A673 (cell line): ENCODE results near the gene C5orf15. TPM values are rescaled to one million over a fixed set of nuclear protein-coding genes. Genes with fewer than 3 reads are reported as not detected.

Source experiments
- BruUV-seq: library from RNA; stranded (reverse); fragments of 400-500 nt; replicated peaks from 2 replicates; lab custom pipeline; 2021; lab: Mats Ljungman, UMichigan
- CTCF ChIA-PET: fragments of 300-600 bp; sonication (Branson Sonifier 250); formaldehyde crosslinking; loops from one replicate; lab custom pipeline; 2022; ENCODE audit warnings: antibody characterized with exemption; lab: Charles Lee
- POLR2A ChIA-PET: fragments of 300-600 bp; sonication (Branson Sonifier 250); formaldehyde crosslinking; loops from one replicate; lab custom pipeline; 2022; ENCODE audit warnings: antibody characterized with exemption; ENCODE audit not compliant: low non-redundant PET; lab: Charles Lee
- DNase-seq: peaks from one replicate; pipeline ENCODE4 v3.0.0-alpha.2; 2015; ENCODE audit warnings: low spot score
- H3K27ac ChIP-seq: fragments of 200-600 bp; sonication (generic); 2 replicates; pipeline ENCODE4 v1.5.1; 2016; ENCODE audit warnings: mixed run types, low read depth, mild to moderate bottlenecking, mixed read lengths, antibody characterized with exemption, low read length; ENCODE audit not compliant: poor library complexity, severe bottlenecking
- H3K27me3 ChIP-seq: fragments of 200-600 bp; sonication (generic); replicated peaks from 2 replicates; pipeline ENCODE4 v1.6.1; 2017; ENCODE audit warnings: mixed run types, low read depth, mild to moderate bottlenecking, mixed read lengths, antibody characterized with exemption, low read length; ENCODE audit not compliant: insufficient read depth, poor library complexity
- H3K36me3 ChIP-seq: fragments of 200-600 bp; sonication (generic); 2 replicates; pipeline ENCODE4 v1.6.1; 2016; ENCODE audit warnings: mixed run types, mild to moderate bottlenecking, mixed read lengths, antibody characterized with exemption, low read length; ENCODE audit not compliant: insufficient read depth, poor library complexity, severe bottlenecking
- H3K4me1 ChIP-seq: fragments of 200-600 bp; sonication (generic); 2 replicates; pipeline ENCODE4 v1.6.1; 2017; ENCODE audit warnings: mixed run types, mild to moderate bottlenecking, mixed read lengths, antibody characterized with exemption, low read length; ENCODE audit not compliant: insufficient read depth, poor library complexity, severe bottlenecking
- H3K4me3 ChIP-seq: fragments of 200-600 bp; sonication (generic); 2 replicates; pipeline ENCODE4 v1.5.1; 2016; ENCODE audit warnings: low read depth, mixed run types, mild to moderate bottlenecking, mixed read lengths, low read length; ENCODE audit not compliant: poor library complexity, severe bottlenecking
- H3K9me3 ChIP-seq: fragments of 200-600 bp; sonication (generic); 2 replicates; pipeline ENCODE4 v1.6.1; 2016; ENCODE audit warnings: mixed run types, low read depth, mild to moderate bottlenecking, mixed read lengths, antibody characterized with exemption, low read length; ENCODE audit not compliant: poor library complexity, severe bottlenecking
- EZH2 ChIP-seq: fragments of 200-600 bp; sonication (generic); IDR thresholded peaks from 2 replicates; pipeline ENCODE4 v1.6.1; 2017; ENCODE audit warnings: borderline replicate concordance, low read depth, mild to moderate bottlenecking, mixed read lengths, antibody characterized with exemption, low read length; ENCODE audit not compliant: poor library complexity, severe bottlenecking
- intact Hi-C: fragments of 100-400 bp; cut with micrococcal nuclease; formaldehyde crosslinking; loops from one replicate; pipeline ENCODE4 v1.10.0; 2022; ENCODE audit not compliant: unreplicated experiment
- total RNA-seq: library from RNA; stranded (reverse); gene quantifications from 2 replicates; pipeline ENCODE4 v1.2.3, GENCODE V29; 2021
- TF ChIP-seq, protein P1 (sequence below): fragments of 300-800, 200-600 bp; sonication (generic); conservative IDR thresholded peaks from 2 replicates; pipeline ENCODE4 v1.5.1; 2017; ENCODE audit warnings: low read depth, mild to moderate bottlenecking, antibody characterized with exemption, low read length, moderate library complexity, mixed read lengths

C5orf15 gene
- total RNA-seq, 1 experiment from 2014 or later = 40.8 TPM

- ChIA-PET POLR2A (interaction anchor here (0.6 kb wide), 1 partner anchor 42 kb away, joined by 3 read pairs; no protein-coding TSS in a partner anchor), CTCF (interaction anchor here (0.6 to 0.7 kb wide), 2 partner anchors 74 to 1065 kb away, joined by 6 read pairs; no protein-coding TSS in a partner anchor)
- H3K4me3 ChIP-seq = no peak overlapping the region
- H3K9me3 ChIP-seq = no peaks in the 10 kb centered on the region
- TF ChIP-seq, protein P1, sequence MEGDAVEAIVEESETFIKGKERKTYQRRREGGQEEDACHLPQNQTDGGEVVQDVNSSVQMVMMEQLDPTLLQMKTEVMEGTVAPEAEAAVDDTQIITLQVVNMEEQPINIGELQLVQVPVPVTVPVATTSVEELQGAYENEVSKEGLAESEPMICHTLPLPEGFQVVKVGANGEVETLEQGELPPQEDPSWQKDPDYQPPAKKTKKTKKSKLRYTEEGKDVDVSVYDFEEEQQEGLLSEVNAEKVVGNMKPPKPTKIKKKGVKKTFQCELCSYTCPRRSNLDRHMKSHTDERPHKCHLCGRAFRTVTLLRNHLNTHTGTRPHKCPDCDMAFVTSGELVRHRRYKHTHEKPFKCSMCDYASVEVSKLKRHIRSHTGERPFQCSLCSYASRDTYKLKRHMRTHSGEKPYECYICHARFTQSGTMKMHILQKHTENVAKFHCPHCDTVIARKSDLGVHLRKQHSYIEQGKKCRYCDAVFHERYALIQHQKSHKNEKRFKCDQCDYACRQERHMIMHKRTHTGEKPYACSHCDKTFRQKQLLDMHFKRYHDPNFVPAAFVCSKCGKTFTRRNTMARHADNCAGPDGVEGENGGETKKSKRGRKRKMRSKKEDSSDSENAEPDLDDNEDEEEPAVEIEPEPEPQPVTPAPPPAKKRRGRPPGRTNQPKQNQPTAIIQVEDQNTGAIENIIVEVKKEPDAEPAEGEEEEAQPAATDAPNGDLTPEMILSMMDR = no peak
- no peak for TF ChIP-seq EZH2
- no peaks in the 10 kb centered on the region for H3K27me3 ChIP-seq
- H3K4me1 ChIP-seq = peaks cover 39% of the 10 kb centered on the region
- H3K36me3 ChIP-seq = peaks cover 15% of the 10 kb centered on the region
- BruUV-seq = no TSS peak
- no peak for DNase-seq
- intact Hi-C loops = no loop called here
- no peak overlapping the region for H3K27ac ChIP-seq
Measured at GRCh38 chr5:133998042-133998441, 29.6 kb upstream of the C5orf15 start.

- no peak for DNase-seq
- ChIA-PET CTCF (interaction anchor here (0.6 to 1.2 kb wide), 8 partner anchors 8 to 558 kb away, joined by 3 to 4 read pairs (median 3); partner anchors contain the start of genes TCF7 and VDAC1), POLR2A (no interaction called here)
- TF ChIP-seq EZH2 = no peak
- TF ChIP-seq, protein P1 = peak; percentile 87
- no TSS peak for BruUV-seq
- Histone ChIP-seq H3K4me1 (peaks cover 47% of the 10 kb centered on the region), H3K36me3 (peaks cover 14% of the 10 kb centered on the region), H3K27me3 (no peaks in the 10 kb centered on the region), H3K9me3 (no peaks in the 10 kb centered on the region), H3K4me3 (no peak overlapping the region), H3K27ac (peak overlapping the region; percentile 35)
- intact Hi-C loops = no loop called here
Measured at GRCh38 chr5:133996683-133997252, 28.3 kb upstream of the C5orf15 start.

- Histone ChIP-seq H3K4me1 (peaks cover 47% of the 10 kb centered on the region), H3K36me3 (peaks cover 14% of the 10 kb centered on the region), H3K4me3 (no peak overlapping the region), H3K27ac (peak overlapping the region; percentile 57), H3K27me3 (no peaks in the 10 kb centered on the region), H3K9me3 (no peaks in the 10 kb centered on the region)
- ChIA-PET POLR2A (interaction anchor here (0.6 kb wide), 1 partner anchor 528 kb away, joined by 3 read pairs; no protein-coding TSS in a partner anchor), CTCF (interaction anchor here (0.6 to 1.2 kb wide), 8 partner anchors 9 to 557 kb away, joined by 3 to 4 read pairs (median 3); partner anchors contain the start of genes TCF7 and VDAC1)
- DNase-seq = no peak
- intact Hi-C loops = no loop called here
- no TSS peak for BruUV-seq
- TF ChIP-seq EZH2 = no peak
- TF ChIP-seq, protein P1 = no peak
Measured at GRCh38 chr5:133995883-133996563, 27.6 kb upstream of the C5orf15 start.
